A172 (cell line): Measurements from ENCODE around the gene PEAK1. TPM values are rescaled to one million over a fixed set of nuclear protein-coding genes. Genes with fewer than 3 reads are reported as not detected.
"Not testable (repeated sequence)": the region's sequence is repeated elsewhere in the genome, so short reads cannot be mapped to it uniquely, and the experiment has no call there.

Experiments used
- DNase-seq: peaks from one replicate; pipeline ENCODE4 v3.0.0-alpha.2; 2015; ENCODE audit warnings: low spot score
- total RNA-seq: library from RNA; depleted of rRNA; stranded (reverse); fragments of >200 nt; shearing (Covaris generic); gene quantifications from 2 replicates; pipeline ENCODE4 v1.2.3, GENCODE V29; 2014

PEAK1 gene
- total RNA-seq, 1 experiment from 2014 or later: 8.2 TPM

DNA sequence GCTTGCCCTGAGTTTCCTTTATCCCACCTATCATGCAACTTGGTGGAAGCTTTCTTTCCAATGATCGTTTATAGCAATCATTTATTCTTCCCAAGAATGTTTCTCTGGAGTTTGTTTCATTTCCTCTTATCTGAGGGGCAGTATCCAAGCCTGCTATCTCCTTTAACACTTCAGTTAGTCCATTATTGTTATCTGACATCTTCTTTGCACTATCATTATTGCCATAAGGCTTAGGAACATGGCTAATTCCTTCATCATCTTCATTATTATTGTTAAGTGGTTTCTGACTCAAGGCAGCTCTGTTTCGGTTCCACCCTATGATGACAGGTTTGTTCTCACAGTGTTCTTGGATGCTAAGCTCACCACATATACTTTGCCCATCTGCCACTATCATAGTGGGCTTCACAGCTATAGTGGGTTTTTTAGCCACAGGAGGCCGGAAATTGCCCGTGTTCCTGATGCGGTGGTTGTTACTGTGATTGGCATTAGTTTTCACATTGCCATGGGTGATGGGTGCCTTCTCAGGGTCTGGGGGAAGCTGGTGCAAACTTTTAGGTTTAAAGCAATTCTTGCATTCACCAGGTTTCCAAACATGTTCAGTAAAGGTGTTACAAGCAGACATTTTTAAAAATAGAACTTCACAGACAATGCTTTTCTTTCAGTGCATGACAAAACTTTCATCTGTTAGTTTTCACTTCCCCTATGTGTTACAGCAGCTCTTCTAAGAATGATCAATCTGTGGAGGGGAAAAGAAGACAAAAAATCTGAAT lies 238.4 kb downstream of the PEAK1 start:
- DNase-seq: no peak

- DNase-seq: no peak
These were observed 239.1 kb downstream of the PEAK1 start for GRCh38 chr15:77180757-77181156.

DNA sequence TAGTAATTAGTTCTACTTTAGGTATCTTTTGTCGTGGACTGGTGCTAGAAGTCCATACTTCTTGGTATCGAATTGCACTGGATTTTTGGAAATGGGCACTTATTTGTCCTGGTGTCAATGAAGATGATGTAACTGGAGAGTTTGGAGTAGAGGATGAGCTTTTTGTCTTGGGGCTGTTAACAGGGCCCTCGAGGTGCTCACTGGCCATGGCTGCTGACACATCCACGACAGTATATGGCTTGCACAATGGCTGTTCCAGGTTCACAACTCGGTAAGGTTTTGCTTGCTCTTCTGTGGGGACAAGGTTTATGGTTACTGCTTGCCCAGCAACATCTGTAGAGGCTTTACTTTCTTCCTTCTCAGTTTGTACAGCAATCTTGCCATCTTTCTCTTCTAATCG lies 239.6 kb downstream of the PEAK1 start:
- no peak for DNase-seq

- DNase-seq: no peak
These were observed 240.3 kb downstream of the PEAK1 start for GRCh38 chr15:77179541-77179998.

DNA sequence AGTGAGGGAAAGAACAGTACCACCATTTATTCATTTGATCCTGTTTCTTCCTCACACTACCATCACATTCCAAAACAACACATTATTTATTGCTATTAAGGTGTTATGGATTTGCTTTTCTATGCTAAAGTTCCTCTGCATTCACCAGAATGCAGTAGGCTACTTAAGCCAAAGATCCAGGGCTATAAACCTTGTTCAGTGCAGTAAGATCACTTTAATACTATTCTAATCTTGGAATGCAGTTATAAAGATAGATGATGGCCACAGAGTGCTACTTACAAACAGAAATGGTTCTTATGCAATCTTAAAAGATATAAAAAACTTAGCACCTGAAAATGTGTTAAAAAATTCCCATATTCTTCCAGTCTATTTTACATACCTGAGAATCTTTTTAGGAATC lies 241.5 kb downstream of the PEAK1 start:
- DNase-seq: no peak

- DNase-seq: not testable (repeated sequence)
These were observed 243.8 kb downstream of the PEAK1 start for GRCh38 chr15:77176148-77176547.

DNA sequence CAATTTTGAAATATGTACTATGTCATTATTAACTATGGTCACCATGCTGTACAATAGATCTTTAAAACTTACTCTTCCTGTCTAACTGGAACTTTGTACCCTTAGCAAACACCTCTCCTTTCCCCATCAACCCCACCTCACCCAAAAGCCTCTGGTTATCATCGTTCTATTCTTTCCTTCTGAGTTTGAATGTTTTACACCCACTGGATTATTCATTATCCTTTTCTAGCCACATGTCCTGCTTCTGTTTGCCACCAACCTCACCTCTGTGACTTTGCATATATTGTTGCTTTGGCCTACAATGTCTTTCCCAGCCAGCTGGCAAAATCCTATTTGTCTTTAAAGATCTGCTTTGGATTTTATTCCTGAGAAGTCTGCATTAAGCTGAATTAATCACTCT lies 246.4 kb downstream of the PEAK1 start:
- no peak for DNase-seq

DNA sequence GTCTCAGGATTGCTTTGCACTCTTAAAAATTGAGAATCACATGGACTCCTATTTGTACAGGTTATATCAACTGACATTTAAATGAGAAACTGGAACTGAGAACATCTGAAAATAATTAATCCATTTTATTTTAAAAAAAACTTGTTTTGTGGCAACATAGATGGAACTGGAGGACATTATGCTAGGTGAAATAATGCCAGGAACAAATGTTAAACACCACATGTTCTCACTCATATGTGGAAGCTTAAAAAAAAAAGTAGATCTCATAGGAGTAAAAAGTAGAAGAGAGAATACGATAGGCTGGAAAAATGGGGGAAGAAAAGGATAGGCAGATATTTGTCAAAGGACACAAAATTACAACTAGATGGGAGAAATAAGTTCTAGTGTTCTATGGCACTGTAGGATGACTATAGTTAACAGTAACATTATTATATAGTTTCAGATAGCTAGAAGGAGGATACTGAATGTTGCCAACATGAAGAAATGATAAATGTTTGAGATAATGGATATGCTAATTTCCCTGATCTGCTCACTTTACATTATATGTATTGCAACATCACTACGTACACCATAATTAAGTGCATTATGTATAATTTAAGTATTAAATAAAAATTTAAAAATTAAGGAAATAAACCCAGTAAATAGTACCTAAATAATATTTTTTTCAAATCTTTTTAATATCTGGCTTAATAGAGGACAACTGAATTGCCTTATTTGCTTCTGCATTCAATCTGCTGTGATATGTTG lies 248.5 kb downstream of the PEAK1 start:
- DNase-seq: no peak

DNA sequence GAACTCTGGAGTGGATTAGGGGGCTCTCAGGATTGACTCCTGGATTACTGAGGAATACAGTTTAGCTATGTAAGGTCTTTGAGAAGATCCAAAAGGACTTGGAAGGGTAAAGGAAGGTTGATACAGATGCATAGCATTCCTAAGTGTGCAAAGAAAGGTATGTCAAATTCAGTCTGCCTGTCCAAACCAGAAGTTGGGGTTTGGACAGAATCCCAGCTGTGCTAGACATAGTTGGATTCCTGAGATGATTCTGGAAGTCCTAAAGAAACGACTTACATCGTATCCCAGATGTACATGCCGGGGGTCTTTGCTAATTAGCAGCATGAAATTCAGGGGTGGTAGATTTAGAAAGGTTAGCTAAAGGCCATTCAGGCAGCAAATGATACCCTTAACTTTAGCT lies 251.3 kb downstream of the PEAK1 start:
- no peak for DNase-seq

DNA sequence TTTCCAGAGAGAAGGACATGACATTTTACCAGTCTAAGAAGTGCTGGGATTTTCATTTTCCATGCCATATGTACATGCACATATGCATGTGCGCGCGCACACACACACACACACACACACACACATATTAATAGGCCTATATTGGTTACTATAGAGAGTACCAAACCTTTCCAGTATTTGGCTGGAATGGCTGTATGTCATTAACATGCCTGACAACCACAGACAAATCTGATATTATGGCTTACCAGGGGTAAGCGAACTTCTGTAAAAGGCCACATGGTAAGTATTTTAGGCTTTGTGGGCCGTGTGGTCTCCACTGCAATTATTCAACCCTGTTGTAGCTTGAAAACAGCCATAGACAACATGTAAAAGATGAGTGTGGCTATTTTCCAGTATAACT lies 251.8 kb downstream of the PEAK1 start:
- DNase-seq: no peak

DNA sequence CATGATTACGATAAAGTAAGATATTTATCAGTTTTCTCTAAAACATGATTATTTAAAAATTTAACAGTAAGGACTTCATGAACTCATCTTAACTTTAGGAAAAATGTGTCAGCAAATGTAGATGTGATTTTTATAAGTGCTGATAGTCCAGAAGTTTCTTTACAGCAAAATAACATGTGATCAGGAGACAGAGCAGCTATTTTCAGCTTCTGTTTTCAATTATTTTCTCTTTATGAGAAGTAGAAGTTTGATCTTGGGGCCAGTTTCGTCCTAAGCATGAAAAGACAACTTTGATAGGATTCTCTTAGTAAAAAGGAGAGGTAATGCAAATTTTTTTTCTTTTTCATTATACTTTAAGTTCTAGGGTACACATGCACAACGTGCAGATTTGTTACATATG lies 252.5 kb downstream of the PEAK1 start:
- no peak for DNase-seq

DNA sequence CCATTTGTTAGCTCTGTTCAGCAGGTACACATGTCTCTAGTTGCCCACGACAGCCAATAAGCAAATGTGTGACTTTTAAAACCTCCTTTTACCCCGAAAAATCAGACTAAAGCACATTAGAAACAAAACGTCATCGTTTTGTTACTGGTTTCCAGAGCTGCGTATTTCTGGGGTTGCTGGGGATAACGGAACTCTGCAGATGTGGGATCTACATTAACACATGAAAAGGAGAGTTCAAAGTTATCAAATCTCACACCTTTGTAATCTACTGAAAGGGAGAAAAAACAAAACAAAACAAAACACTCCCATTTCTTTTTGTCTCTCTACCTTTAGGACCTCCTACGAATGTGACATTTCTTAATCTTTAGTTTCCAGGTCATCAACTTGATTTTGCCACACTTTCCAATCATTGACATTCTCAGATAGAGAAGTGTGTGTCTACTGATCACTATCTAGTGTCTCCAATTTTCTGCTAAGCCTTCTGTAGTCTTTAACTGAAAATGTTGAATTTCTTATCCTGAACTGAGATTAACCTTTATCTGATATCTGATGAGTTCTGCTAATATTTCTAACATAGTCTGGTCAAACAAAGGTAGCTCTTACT lies 256.0 kb downstream of the PEAK1 start:
- DNase-seq: no peak

- DNase-seq: no peak
These were observed 256.9 kb downstream of the PEAK1 start for GRCh38 chr15:77162872-77163633.

- DNase-seq: no peak
These were observed 259.1 kb downstream of the PEAK1 start for GRCh38 chr15:77160562-77161478.

DNA sequence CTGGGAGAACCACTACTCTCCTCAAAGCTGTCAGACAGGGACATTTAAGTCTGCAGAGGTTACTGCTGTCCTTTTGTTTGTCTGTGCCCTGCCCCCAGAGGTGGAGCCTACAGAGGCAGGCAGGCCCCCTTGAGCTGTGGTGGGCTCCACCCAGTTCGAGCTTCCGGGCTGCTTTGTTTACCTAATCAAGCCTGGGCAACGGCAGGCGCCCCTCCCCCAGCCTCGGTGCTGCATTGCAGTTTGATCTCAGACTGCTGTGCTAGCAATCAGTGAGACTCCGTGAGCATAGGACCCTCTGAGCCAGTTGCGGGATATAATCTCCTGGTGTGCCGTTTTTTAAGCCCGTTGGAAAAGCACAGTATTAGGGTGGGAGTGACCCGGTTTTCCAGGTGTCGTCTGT lies 263.9 kb downstream of the PEAK1 start:
- not testable (repeated sequence) for DNase-seq

DNA sequence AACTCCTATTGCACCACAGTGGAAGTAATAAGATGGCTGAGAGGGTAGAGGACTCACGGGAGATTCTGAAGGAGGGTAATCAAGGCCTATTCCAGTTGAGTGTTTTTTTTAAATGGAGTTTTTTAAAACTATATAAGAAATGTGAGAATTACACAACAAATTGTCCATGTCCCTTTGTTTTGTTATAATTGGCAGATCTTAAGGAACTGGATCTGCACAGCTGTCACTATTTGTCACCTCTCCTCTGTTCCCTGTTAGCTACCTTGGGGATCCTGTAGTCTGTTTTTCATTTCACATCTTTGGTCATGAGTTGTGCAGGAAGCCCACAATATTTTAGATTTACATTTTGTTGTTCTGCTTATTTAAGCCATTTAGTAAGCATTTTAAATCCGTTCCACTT lies 271.7 kb downstream of the PEAK1 start:
- no peak for DNase-seq

- DNase-seq: no peak
These were observed 274.5 kb downstream of the PEAK1 start for GRCh38 chr15:77145370-77145769.

DNA sequence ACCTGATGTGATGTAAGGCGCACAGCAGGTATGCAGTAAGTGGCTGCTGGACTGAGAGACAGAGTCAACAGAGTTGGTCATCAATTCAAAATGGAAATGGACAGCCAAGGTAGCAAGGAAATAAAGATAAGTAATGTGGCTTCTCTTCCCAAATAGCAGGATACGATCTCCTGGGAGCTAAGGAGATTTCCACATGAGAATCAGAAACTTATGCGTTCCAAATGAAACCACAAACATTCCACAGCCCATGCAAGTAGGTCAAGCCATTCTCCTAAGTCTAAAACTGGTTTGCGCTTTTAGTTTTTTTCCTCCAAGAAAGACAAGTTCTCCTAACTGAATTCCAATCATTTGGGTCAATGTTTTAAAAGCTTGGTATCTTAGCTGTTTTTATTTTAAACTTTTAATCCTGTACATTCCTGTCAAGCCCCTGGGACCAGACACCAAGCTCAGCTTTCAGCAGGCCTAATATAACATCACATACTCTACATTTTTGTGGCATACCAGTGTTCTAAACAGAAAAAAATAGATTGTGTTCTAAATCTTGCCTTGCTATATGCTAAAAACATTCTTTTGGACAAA lies 275.3 kb downstream of the PEAK1 start:
- DNase-seq: peak; percentile 84

- DNase-seq: peak; percentile 39
These were observed 275.9 kb downstream of the PEAK1 start for GRCh38 chr15:77144026-77144425.

GRCh38 chr15:77143616-77144015 lies 276.3 kb downstream of the PEAK1 start:
- DNase-seq: no peak

DNA sequence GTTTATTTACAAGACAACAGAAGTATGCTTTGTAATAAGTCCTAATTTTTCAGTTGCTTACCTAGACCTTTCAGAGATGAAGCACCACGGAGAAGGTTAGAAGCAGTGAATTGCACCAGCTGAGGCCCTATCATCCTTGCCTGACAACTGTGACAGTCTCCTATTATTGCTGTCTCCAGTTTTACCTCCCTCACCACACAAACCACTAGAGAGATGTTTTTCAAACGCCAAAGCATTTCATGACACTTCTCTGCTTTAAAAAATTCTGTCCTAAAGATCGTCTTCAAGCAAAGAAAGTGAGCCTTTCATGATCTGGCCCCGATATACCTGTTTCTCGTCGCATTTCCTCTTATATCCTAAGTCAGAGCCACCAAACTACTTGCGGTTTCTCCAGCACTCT lies 276.7 kb downstream of the PEAK1 start:
- no peak for DNase-seq
